ENCODE results near the gene RPS27L.

The RPS27L gene

GRCh38 chr15:63156086-63156710, 1.1 kb downstream of the RPS27L start:
- TF ChIP-seq ZNF565 (CRISPR knock-in tag; conservative IDR thresholded peaks at IDR 0.05; ENCODE audit: low read depth) (no peak), PPARA (CRISPR knock-in tag; IDR thresholded peaks at IDR 0.05; ENCODE audit: borderline replicate concordance) (no peak), CSDC2 (CRISPR knock-in tag; IDR thresholded peaks at IDR 0.05) (no peak), ZNF8 (CRISPR knock-in tag; IDR thresholded peaks at IDR 0.05) (no peak), POU6F1 (CRISPR knock-in tag; IDR thresholded peaks at IDR 0.05; ENCODE audit: borderline replicate concordance, low read depth) (no peak), TCF4 (CRISPR knock-in tag; IDR thresholded peaks at IDR 0.05; ENCODE audit: borderline replicate concordance) (no peak), ZFP3 (CRISPR knock-in tag; IDR thresholded peaks at IDR 0.05) (no peak), ISL1 (CRISPR knock-in tag; IDR thresholded peaks at IDR 0.05) (no peak), ZFP30 (CRISPR knock-in tag; IDR thresholded peaks at IDR 0.05) (no peak), BACH2 (CRISPR knock-in tag; IDR thresholded peaks at IDR 0.05; ENCODE audit: borderline replicate concordance) (no peak), ZNF70 (CRISPR knock-in tag; IDR thresholded peaks at IDR 0.05) (no peak), ESRRG (CRISPR knock-in tag; IDR thresholded peaks at IDR 0.05) (no peak), RARB (CRISPR knock-in tag; IDR thresholded peaks at IDR 0.05) (no peak), CREB5 (CRISPR knock-in tag; IDR thresholded peaks at IDR 0.05; ENCODE audit: low read depth) (no peak), SNAI2 (CRISPR knock-in tag; IDR thresholded peaks at IDR 0.05) (no peak), ARNTL (CRISPR knock-in tag; IDR thresholded peaks at IDR 0.05; ENCODE audit: borderline replicate concordance, low read depth) (no peak)
- TF ChIP-seq, protein P1, sequence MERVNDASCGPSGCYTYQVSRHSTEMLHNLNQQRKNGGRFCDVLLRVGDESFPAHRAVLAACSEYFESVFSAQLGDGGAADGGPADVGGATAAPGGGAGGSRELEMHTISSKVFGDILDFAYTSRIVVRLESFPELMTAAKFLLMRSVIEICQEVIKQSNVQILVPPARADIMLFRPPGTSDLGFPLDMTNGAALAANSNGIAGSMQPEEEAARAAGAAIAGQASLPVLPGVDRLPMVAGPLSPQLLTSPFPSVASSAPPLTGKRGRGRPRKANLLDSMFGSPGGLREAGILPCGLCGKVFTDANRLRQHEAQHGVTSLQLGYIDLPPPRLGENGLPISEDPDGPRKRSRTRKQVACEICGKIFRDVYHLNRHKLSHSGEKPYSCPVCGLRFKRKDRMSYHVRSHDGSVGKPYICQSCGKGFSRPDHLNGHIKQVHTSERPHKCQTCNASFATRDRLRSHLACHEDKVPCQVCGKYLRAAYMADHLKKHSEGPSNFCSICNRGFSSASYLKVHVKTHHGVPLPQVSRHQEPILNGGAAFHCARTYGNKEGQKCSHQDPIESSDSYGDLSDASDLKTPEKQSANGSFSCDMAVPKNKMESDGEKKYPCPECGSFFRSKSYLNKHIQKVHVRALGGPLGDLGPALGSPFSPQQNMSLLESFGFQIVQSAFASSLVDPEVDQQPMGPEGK (CRISPR knock-in tag; IDR thresholded peaks at IDR 0.05; ENCODE audit: borderline replicate concordance), result no peak
- TF ChIP-seq, protein P2, sequence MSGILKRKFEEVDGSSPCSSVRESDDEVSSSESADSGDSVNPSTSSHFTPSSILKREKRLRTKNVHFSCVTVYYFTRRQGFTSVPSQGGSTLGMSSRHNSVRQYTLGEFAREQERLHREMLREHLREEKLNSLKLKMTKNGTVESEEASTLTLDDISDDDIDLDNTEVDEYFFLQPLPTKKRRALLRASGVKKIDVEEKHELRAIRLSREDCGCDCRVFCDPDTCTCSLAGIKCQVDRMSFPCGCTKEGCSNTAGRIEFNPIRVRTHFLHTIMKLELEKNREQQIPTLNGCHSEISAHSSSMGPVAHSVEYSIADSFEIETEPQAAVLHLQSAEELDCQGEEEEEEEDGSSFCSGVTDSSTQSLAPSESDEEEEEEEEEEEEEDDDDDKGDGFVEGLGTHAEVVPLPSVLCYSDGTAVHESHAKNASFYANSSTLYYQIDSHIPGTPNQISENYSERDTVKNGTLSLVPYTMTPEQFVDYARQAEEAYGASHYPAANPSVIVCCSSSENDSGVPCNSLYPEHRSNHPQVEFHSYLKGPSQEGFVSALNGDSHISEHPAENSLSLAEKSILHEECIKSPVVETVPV (CRISPR knock-in tag; IDR thresholded peaks at IDR 0.05), result no peak
- TF ChIP-seq, protein P3, sequence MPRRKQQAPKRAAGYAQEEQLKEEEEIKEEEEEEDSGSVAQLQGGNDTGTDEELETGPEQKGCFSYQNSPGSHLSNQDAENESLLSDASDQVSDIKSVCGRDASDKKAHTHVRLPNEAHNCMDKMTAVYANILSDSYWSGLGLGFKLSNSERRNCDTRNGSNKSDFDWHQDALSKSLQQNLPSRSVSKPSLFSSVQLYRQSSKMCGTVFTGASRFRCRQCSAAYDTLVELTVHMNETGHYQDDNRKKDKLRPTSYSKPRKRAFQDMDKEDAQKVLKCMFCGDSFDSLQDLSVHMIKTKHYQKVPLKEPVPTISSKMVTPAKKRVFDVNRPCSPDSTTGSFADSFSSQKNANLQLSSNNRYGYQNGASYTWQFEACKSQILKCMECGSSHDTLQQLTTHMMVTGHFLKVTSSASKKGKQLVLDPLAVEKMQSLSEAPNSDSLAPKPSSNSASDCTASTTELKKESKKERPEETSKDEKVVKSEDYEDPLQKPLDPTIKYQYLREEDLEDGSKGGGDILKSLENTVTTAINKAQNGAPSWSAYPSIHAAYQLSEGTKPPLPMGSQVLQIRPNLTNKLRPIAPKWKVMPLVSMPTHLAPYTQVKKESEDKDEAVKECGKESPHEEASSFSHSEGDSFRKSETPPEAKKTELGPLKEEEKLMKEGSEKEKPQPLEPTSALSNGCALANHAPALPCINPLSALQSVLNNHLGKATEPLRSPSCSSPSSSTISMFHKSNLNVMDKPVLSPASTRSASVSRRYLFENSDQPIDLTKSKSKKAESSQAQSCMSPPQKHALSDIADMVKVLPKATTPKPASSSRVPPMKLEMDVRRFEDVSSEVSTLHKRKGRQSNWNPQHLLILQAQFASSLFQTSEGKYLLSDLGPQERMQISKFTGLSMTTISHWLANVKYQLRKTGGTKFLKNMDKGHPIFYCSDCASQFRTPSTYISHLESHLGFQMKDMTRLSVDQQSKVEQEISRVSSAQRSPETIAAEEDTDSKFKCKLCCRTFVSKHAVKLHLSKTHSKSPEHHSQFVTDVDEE (CRISPR knock-in tag; IDR thresholded peaks at IDR 0.05), result no peak

GRCh38 chr15:63155486-63155885, 1.8 kb downstream of the RPS27L start:
- ATAC-seq, result no peak
- no peak for TF ChIP-seq ZFP30 (CRISPR knock-in tag; IDR thresholded peaks at IDR 0.05)
- TF ChIP-seq GLIS3 (CRISPR knock-in tag; IDR thresholded peaks at IDR 0.05), result no peak
- TF ChIP-seq, protein P1 (CRISPR knock-in tag; IDR thresholded peaks at IDR 0.05; ENCODE audit: borderline replicate concordance), result no peak
- TF ChIP-seq POU6F1 (CRISPR knock-in tag; IDR thresholded peaks at IDR 0.05; ENCODE audit: borderline replicate concordance, low read depth), result no peak
- TF ChIP-seq OSR1 (CRISPR knock-in tag; IDR thresholded peaks at IDR 0.05), result no peak
- no peak for TF ChIP-seq ISL1 (CRISPR knock-in tag; IDR thresholded peaks at IDR 0.05)
- TF ChIP-seq ARNTL (CRISPR knock-in tag; IDR thresholded peaks at IDR 0.05; ENCODE audit: borderline replicate concordance, low read depth), result no peak
- TF ChIP-seq SNAI2 (CRISPR knock-in tag; IDR thresholded peaks at IDR 0.05), result no peak
- no peak for TF ChIP-seq ZNF565 (CRISPR knock-in tag; conservative IDR thresholded peaks at IDR 0.05; ENCODE audit: low read depth)
- no peak for TF ChIP-seq CREB5 (CRISPR knock-in tag; IDR thresholded peaks at IDR 0.05; ENCODE audit: low read depth)
- TF ChIP-seq ZC3H10 (CRISPR knock-in tag; IDR thresholded peaks at IDR 0.05), result no peak
- no peak for TF ChIP-seq ESRRG (CRISPR knock-in tag; IDR thresholded peaks at IDR 0.05)
- TF ChIP-seq ZNF8 (CRISPR knock-in tag; IDR thresholded peaks at IDR 0.05), result no peak
- no peak for TF ChIP-seq CSDC2 (CRISPR knock-in tag; IDR thresholded peaks at IDR 0.05)
- no peak for TF ChIP-seq ZNF70 (CRISPR knock-in tag; IDR thresholded peaks at IDR 0.05)
- TF ChIP-seq, protein P2 (CRISPR knock-in tag; IDR thresholded peaks at IDR 0.05), result no peak

More at GRCh38 chr15:63156086-63156710, 1.1 kb downstream of the RPS27L start:
- peak; percentile 16; the same call in 2 of the 3 replicates for ATAC-seq

Data from SK-N-SH treated with all-trans-retinoic acid at 6 μM for 48 hours (cell line).